ENCODE data around the gene CERS6. TPM values are rescaled to one million over a fixed set of nuclear protein-coding genes. Genes with fewer than 3 reads are reported as not detected.

Gene CERS6
- total and polyA plus RNA-seq, 3 donors from 2014 or later = 24.7 to 71.0 (median 59.4) TPM

GRCh38 chr2:168585700-168586099, 129.6 kb downstream of the CERS6 start:
- WGBS, 2 donors = 94 to 100% methylated on average over 4 of the region's 4 CpGs
- no peaks in the 10 kb centered on the region for H3K27me3 ChIP-seq
- TF ChIP-seq CTCF (IDR thresholded peaks at IDR 0.05) (no peak), POLR2A (IDR thresholded peaks at IDR 0.05) (no peak)
- DNase-seq = no peak
- peaks cover 7% of the 10 kb centered on the region for H3K4me1 ChIP-seq
- intact Hi-C loops (cut with DNase I; ENCODE audit: low total_unique reads) = no loop called here
- no peaks in the 10 kb centered on the region for H3K9me3 ChIP-seq
- no peak overlapping the region for H3K27ac ChIP-seq
- no peaks in the 10 kb centered on the region for H3K36me3 ChIP-seq (ENCODE audit: low read depth, missing control alignments)
- H3K4me3 ChIP-seq = no peak overlapping the region

- Histone ChIP-seq H3K36me3 (ENCODE audit: low read depth, missing control alignments) (no peaks in the 10 kb centered on the region), H3K4me1 (peaks cover 7% of the 10 kb centered on the region), H3K4me3 (no peak overlapping the region), H3K27ac (no peak overlapping the region), H3K27me3 (no peaks in the 10 kb centered on the region), H3K9me3 (no peaks in the 10 kb centered on the region)
- WGBS, 2 donors = 84 to 90% methylated on average over 2 of the region's 2 CpGs
- no peak for DNase-seq
- intact Hi-C loops (cut with DNase I; ENCODE audit: low total_unique reads) = no loop called here
- TF ChIP-seq POLR2A (IDR thresholded peaks at IDR 0.05) = no peak
- no peak for TF ChIP-seq CTCF (IDR thresholded peaks at IDR 0.05)
These were observed 131.2 kb downstream of the CERS6 start for GRCh38 chr2:168587307-168587706.

- no peaks in the 10 kb centered on the region for H3K27me3 ChIP-seq
- DNase-seq = no peak
- H3K9me3 ChIP-seq = no peaks in the 10 kb centered on the region
- H3K27ac ChIP-seq = no peak overlapping the region
- no peak overlapping the region for H3K4me3 ChIP-seq
- H3K36me3 ChIP-seq (ENCODE audit: low read depth, missing control alignments) = no peaks in the 10 kb centered on the region
- no peaks in the 10 kb centered on the region for H3K4me1 ChIP-seq
- TF ChIP-seq POLR2A (IDR thresholded peaks at IDR 0.05) (no peak), CTCF (IDR thresholded peaks at IDR 0.05) (no peak)
- intact Hi-C loops (cut with DNase I; ENCODE audit: low total_unique reads) = no loop called here
- WGBS, 2 donors = 75 to 86% methylated on average over 5 of the region's 5 CpGs
These were observed 133.5 kb downstream of the CERS6 start for GRCh38 chr2:168589236-168590211.

GRCh38 chr2:168592181-168592831, 136.2 kb downstream of the CERS6 start:
- Histone ChIP-seq H3K27ac (no peak overlapping the region), H3K4me3 (no peak overlapping the region), H3K27me3 (no peaks in the 10 kb centered on the region), H3K36me3 (ENCODE audit: low read depth, missing control alignments) (no peaks in the 10 kb centered on the region), H3K4me1 (no peaks in the 10 kb centered on the region), H3K9me3 (no peaks in the 10 kb centered on the region)
- 88 to 97% methylated on average over 3 of the region's 3 CpGs for WGBS, 2 donors
- no peak for DNase-seq
- TF ChIP-seq POLR2A (IDR thresholded peaks at IDR 0.05) (no peak), CTCF (IDR thresholded peaks at IDR 0.05) (no peak)
- intact Hi-C loops (cut with DNase I; ENCODE audit: low total_unique reads) = no loop called here

All from testis (tissue), 3 donors.